DOHH2 (cell line): ENCODE measurements around the gene NCBP2.

Source experiments
- H3F3A ChIP-seq: fragments of 200-600 bp; sonication (generic), shearing (Covaris generic); 2 replicates; pipeline ENCODE4 v1.6.0; 2016; ENCODE audit warnings: antibody characterized with exemption, mild to moderate bottlenecking; ENCODE audit not compliant: control insufficient read depth, insufficient read depth
- H3K27ac ChIP-seq: fragments of 200-600 bp; sonication (generic); 2 replicates; pipeline ENCODE4 v1.5.1; 2014; ENCODE audit warnings: low read depth, mild to moderate bottlenecking, low read length, moderate library complexity
- H3K27me3 ChIP-seq: fragments of 200-600 bp; sonication (generic); 2 replicates; pipeline ENCODE4 v1.6.1; 2014; ENCODE audit warnings: mild to moderate bottlenecking, low read length, mixed read lengths; ENCODE audit not compliant: control insufficient read depth
- H3K36me3 ChIP-seq: fragments of 200-600 bp; sonication (generic); 2 replicates; pipeline ENCODE4 v1.6.1; 2014; ENCODE audit warnings: mild to moderate bottlenecking, low read length, moderate library complexity, mixed read lengths; ENCODE audit not compliant: control insufficient read depth
- H3K4me1 ChIP-seq: fragments of 200-600 bp; sonication (generic); 2 replicates; pipeline ENCODE4 v1.6.1; 2014; ENCODE audit warnings: mild to moderate bottlenecking, low read length, mixed read lengths; ENCODE audit not compliant: control insufficient read depth
- H3K4me2 ChIP-seq: fragments of 200-600 bp; sonication (generic); 2 replicates; pipeline ENCODE4 v1.6.0; 2014; ENCODE audit warnings: mild to moderate bottlenecking, low read length, moderate library complexity
- H3K4me3 ChIP-seq: fragments of 200-600 bp; sonication (generic); 2 replicates; pipeline ENCODE4 v1.5.1; 2014; ENCODE audit warnings: mild to moderate bottlenecking, low read length, mixed read lengths
- H3K79me2 ChIP-seq: fragments of 200-600 bp; sonication (generic); 2 replicates; pipeline ENCODE4 v1.6.1; 2014; ENCODE audit warnings: mild to moderate bottlenecking, low read length, mixed read lengths; ENCODE audit not compliant: control insufficient read depth
- H3K9me2 ChIP-seq: fragments of 200-600 bp; sonication (generic); replicated peaks from 2 replicates; pipeline ENCODE4 v1.6.1; 2014; ENCODE audit warnings: mild to moderate bottlenecking, low read length, mixed read lengths; ENCODE audit not compliant: control insufficient read depth
- H3K9me3 ChIP-seq: fragments of 200-600 bp; sonication (generic); 2 replicates; pipeline ENCODE4 v1.6.1; 2014; ENCODE audit warnings: antibody characterized with exemption, low read length, mixed read lengths; ENCODE audit not compliant: control insufficient read depth, insufficient read depth
- H4K20me1 ChIP-seq: fragments of 200-600 bp; sonication (generic); 2 replicates; pipeline ENCODE4 v1.6.0; 2014; ENCODE audit warnings: low read depth, mild to moderate bottlenecking, antibody characterized with exemption, low read length, moderate library complexity; ENCODE audit not compliant: control insufficient read depth, insufficient read depth
- CTCF ChIP-seq: fragments of 200-600 bp; sonication (generic); IDR thresholded peaks from one replicate; pipeline ENCODE4 v1.5.1; 2014; ENCODE audit warnings: antibody characterized with exemption, mild to moderate bottlenecking, low read depth, low read length; ENCODE audit not compliant: poor library complexity, severe bottlenecking
- EZH2phosphoT487 ChIP-seq: fragments of 200-600 bp; sonication (generic); IDR thresholded peaks from 2 replicates; pipeline ENCODE4 v1.6.1; 2017; ENCODE audit warnings: borderline replicate concordance, mild to moderate bottlenecking, antibody characterized with exemption, low read length, moderate library complexity, mixed read lengths

The NCBP2 gene

GRCh38 chr3:196962108-196962929 is 20.0 kb upstream of the NCBP2 start:
- Histone ChIP-seq H3K4me3 (no peak overlapping the region), H3K9me2 (no peaks in the 10 kb centered on the region), H4K20me1 (no peaks in the 10 kb centered on the region), H3K9me3 (no peaks in the 10 kb centered on the region), H3K79me2 (no peaks in the 10 kb centered on the region), H3K4me2 (no peak overlapping the region), H3F3A (no peaks in the 10 kb centered on the region), H3K36me3 (no peaks in the 10 kb centered on the region), H3K27me3 (no peaks in the 10 kb centered on the region), H3K27ac (no peak overlapping the region), H3K4me1 (peaks cover 11% of the 10 kb centered on the region)
- TF ChIP-seq CTCF (no peak), EZH2phosphoT487 (no peak)

GRCh38 chr3:196954832-196955231 is 12.5 kb upstream of the NCBP2 start:
- H3K27me3 ChIP-seq, result peaks cover 14% of the 10 kb centered on the region
- no peaks in the 10 kb centered on the region for H3K9me2 ChIP-seq
- no peak overlapping the region for H3K27ac ChIP-seq
- TF ChIP-seq EZH2phosphoT487, result no peak
- no peak for TF ChIP-seq CTCF
- H3K79me2 ChIP-seq, result no peaks in the 10 kb centered on the region
- H3K36me3 ChIP-seq, result no peaks in the 10 kb centered on the region
- no peaks in the 10 kb centered on the region for H3F3A ChIP-seq
- H3K4me1 ChIP-seq, result no peaks in the 10 kb centered on the region
- no peak overlapping the region for H3K4me3 ChIP-seq
- H3K9me3 ChIP-seq, result no peaks in the 10 kb centered on the region
- no peak overlapping the region for H3K4me2 ChIP-seq
- H4K20me1 ChIP-seq, result no peaks in the 10 kb centered on the region

GRCh38 chr3:196951371-196951770 is 9.0 kb upstream of the NCBP2 start:
- TF ChIP-seq EZH2phosphoT487, result no peak
- TF ChIP-seq CTCF, result no peak
- no peaks in the 10 kb centered on the region for H3K36me3 ChIP-seq
- no peak overlapping the region for H3K27ac ChIP-seq
- H3K4me2 ChIP-seq, result no peak overlapping the region
- H3K27me3 ChIP-seq, result peaks cover 14% of the 10 kb centered on the region
- no peaks in the 10 kb centered on the region for H3F3A ChIP-seq
- no peaks in the 10 kb centered on the region for H3K79me2 ChIP-seq
- no peaks in the 10 kb centered on the region for H3K9me2 ChIP-seq
- H4K20me1 ChIP-seq, result no peaks in the 10 kb centered on the region
- no peaks in the 10 kb centered on the region for H3K4me1 ChIP-seq
- H3K4me3 ChIP-seq, result no peak overlapping the region
- no peaks in the 10 kb centered on the region for H3K9me3 ChIP-seq
